Kidney (tissue), 14 donors: ENCODE measurements around the gene ERCC8. TPM values are rescaled to one million over a fixed set of nuclear protein-coding genes. Genes with fewer than 3 reads are reported as not detected.

ENCODE experiments used
- DNase-seq, 5 donors: peaks; one replicate each; pipeline ENCODE4 v3.0.0-alpha.2; 2013 to 2020
- FAIRE-seq: peaks from 2 replicates; lab custom pipeline; 2012; peaks lifted over from hg19 to GRCh38; lab: Jason Lieb, UNC
- H3K27ac ChIP-seq, 2 donors: one replicate each; pipeline ENCODE4 v1.7.0; 2013; ENCODE audit warnings: low read depth in 2 of 2, low read length in 2 of 2, inconsistent platforms in 1 of 2
- H3K27me3 ChIP-seq: one replicate; pipeline ENCODE4 v1.7.1; 2013; ENCODE audit warnings: low read length, inconsistent platforms; ENCODE audit not compliant: control insufficient read depth, insufficient read depth
- H3K36me3 ChIP-seq, 3 donors: one replicate each; pipeline versions ENCODE4 v1.7.0 to v1.7.1; 2013; ENCODE audit warnings: low read length in 3 of 3, control low read depth in 1 of 3, inconsistent platforms in 1 of 3; ENCODE audit not compliant: insufficient read depth in 3 of 3, control insufficient read depth in 2 of 3
- H3K4me1 ChIP-seq, 3 donors: one replicate each; pipeline versions ENCODE4 v1.7.0 to v1.7.1; 2013; ENCODE audit warnings: low read length in 3 of 3, inconsistent platforms in 1 of 3, low read depth in 1 of 3; ENCODE audit not compliant: control insufficient read depth in 2 of 3, insufficient read depth in 2 of 3
- H3K4me3 ChIP-seq, 3 donors: one replicate each; pipeline versions ENCODE4 v1.7.0 to v1.8.1; 2013; ENCODE audit warnings: low read length in 3 of 3, control low read depth in 1 of 3, inconsistent platforms in 1 of 3
- H3K9ac ChIP-seq, 3 donors: one replicate each; pipeline versions ENCODE4 v1.7.0 to v1.7.1; 2013; ENCODE audit warnings: low read length in 3 of 3, control low read depth in 1 of 3, inconsistent platforms in 1 of 3
- H3K9me3 ChIP-seq, 3 donors: one replicate each; pipeline versions ENCODE4 v1.7.0 to v1.7.1; 2013; ENCODE audit warnings: low read length in 3 of 3, control low read depth in 1 of 3, inconsistent platforms in 1 of 3; ENCODE audit not compliant: control insufficient read depth in 2 of 3, insufficient read depth in 1 of 3
- intact Hi-C: fragments of 100-400 bp; cut with DNase I; formaldehyde crosslinking; loops from one replicate; pipeline ENCODE4 v1.11.1; 2022
- polyA plus RNA-seq: library from polyadenylated mRNA; stranded (reverse); fragments of 350-450 nt; fragmentation: Illumina TruSeq; extraction: RNeasy Lipid Tissue Mini Kit (QIAGEN cat#74804); gene quantifications from one replicate; pipeline ENCODE4 v1.2.3, GENCODE V29; 2014; ENCODE audit warnings: low read depth, low replicate concordance; ENCODE audit not compliant: insufficient read depth
- total RNA-seq: library from RNA; stranded (reverse); fragmentation: NEBNext Ultra II Directional; extraction: Animal tissue kit (Norgen Biotek cat#: 25700); gene quantifications from one replicate; pipeline ENCODE4 v1.2.1, GENCODE V29; 2021
- TF ChIP-seq, protein P1 (sequence below): IDR thresholded peaks from 3 replicates; pipeline ENCODE4 v1.5.1; 2012; ENCODE audit warnings: mild to moderate bottlenecking, moderate library complexity, borderline replicate concordance; ENCODE audit not compliant: insufficient read depth; ENCODE audit errors: extremely low read depth
- donor health status: control.
- donor health status: control.
- donor health status: control.
- donor health status: control.
- donor health status: control.
- donor health status: DM: yes; HTN: yes; CAD: no.
- donor health status: Normal renal cell carcinoma (clear cell type).

ERCC8 gene
- total and polyA plus RNA-seq, 2 donors from 2014 or later = 6.6 to 11.5 TPM

DNA sequence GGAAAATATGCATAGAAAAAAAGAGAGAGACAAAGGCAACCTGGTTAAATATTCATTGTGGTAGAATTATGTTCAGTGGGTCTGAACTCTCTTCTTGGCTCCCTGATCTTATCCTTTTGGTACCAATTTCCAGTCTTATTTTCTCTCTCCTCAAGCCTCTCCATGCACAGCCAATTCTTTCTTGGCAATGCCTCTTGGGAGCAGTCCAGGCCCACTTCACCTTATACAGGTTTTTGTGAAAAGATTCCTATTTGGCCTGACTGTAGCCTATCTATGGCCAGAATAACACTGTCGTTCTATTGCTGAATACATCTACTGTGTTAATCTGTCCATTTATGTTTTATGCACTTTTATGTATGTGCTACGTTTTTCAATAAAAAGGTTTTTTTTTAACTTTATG lies 103.5 kb downstream of the ERCC8 start:
- no peak for DNase-seq
- intact Hi-C loops = no loop called here
- TF ChIP-seq, protein P1, sequence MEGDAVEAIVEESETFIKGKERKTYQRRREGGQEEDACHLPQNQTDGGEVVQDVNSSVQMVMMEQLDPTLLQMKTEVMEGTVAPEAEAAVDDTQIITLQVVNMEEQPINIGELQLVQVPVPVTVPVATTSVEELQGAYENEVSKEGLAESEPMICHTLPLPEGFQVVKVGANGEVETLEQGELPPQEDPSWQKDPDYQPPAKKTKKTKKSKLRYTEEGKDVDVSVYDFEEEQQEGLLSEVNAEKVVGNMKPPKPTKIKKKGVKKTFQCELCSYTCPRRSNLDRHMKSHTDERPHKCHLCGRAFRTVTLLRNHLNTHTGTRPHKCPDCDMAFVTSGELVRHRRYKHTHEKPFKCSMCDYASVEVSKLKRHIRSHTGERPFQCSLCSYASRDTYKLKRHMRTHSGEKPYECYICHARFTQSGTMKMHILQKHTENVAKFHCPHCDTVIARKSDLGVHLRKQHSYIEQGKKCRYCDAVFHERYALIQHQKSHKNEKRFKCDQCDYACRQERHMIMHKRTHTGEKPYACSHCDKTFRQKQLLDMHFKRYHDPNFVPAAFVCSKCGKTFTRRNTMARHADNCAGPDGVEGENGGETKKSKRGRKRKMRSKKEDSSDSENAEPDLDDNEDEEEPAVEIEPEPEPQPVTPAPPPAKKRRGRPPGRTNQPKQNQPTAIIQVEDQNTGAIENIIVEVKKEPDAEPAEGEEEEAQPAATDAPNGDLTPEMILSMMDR = no peak

DNA sequence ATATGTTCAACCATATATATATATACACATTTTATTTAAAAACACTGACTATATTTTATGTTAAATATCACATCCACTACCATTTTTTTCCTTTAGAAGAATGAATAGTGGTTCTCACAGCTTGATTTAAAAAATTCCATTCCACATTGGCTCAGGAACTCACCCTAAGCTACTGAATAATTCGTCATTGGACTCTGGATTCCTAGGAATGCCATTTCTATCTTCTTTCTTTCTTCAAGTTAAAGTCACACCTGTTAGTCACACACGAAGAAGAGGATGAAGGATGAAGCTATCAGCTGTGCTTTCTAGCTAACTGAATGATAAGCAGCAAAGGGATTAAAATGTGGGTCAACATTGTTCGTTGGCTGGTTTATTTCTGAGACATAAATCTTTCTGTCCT lies 108.7 kb downstream of the ERCC8 start:
- intact Hi-C loops = no loop called here
- no peaks in the 10 kb centered on the region for H3K36me3 ChIP-seq
- DNase-seq = no peak
- H3K4me1 ChIP-seq = no peaks in the 10 kb centered on the region
- no peaks in the 10 kb centered on the region for H3K9me3 ChIP-seq
- no peak for FAIRE-seq
- TF ChIP-seq, protein P1 = no peak
- H3K4me3 ChIP-seq = no peak overlapping the region
- no peak overlapping the region for H3K9ac ChIP-seq
- H3K27me3 ChIP-seq = no peaks in the 10 kb centered on the region
- H3K27ac ChIP-seq = no peak overlapping the region

More for the DNA sequence above, 103.5 kb downstream of the ERCC8 start:
- Histone ChIP-seq H3K4me3 (no peak overlapping the region), H3K27me3 (peaks cover 5% of the 10 kb centered on the region), H3K4me1 (no peaks in the 10 kb centered on the region), H3K36me3 (no peaks in the 10 kb centered on the region), H3K9ac (no peak overlapping the region), H3K27ac (no peak overlapping the region), H3K9me3 (no peaks in the 10 kb centered on the region)
- no peak for FAIRE-seq

DNA sequence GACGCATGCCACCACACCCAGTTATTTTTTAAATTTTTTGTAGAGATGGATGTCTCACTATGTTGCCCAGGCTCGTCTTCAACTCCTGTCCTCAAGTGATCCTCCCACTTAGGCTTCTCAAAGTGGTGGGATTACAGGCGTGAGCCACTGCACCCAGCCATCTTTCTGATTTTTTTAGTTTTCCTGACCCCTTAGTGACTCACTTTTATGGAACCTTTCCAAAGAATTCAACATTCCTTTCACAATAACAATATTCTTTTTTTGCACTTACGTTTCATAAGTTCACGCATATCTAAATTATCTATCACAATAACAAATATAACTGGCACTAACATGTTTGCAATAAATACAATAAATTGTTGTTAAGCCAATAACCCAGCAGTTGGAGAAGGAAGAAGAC lies 109.3 kb downstream of the ERCC8 start:
- TF ChIP-seq, protein P1 = no peak
- no peak overlapping the region for H3K9ac ChIP-seq
- no peak overlapping the region for H3K4me3 ChIP-seq
- no peak overlapping the region for H3K27ac ChIP-seq
- no peaks in the 10 kb centered on the region for H3K4me1 ChIP-seq
- intact Hi-C loops = no loop called here
- H3K36me3 ChIP-seq = no peaks in the 10 kb centered on the region
- FAIRE-seq (no peak), DNase-seq (no peak)
- no peaks in the 10 kb centered on the region for H3K9me3 ChIP-seq
- no peaks in the 10 kb centered on the region for H3K27me3 ChIP-seq

DNA sequence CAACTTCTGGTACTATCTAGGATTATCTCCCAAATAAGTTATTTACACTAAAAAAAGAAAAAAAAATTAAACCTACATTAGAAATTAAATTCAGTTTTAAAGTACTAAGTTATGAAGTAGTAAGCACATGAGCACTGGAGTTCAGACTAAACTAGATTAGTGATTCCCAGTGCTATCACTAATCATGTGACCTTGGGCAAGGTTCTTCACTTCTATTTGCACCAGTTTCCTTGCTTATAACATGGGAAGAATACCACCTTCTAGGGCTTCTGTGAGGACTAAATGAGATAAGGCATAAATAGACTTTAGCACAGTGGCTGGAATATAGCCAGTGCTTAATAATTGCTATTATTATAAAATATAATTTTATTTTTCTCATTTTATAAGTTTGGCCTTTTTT lies 111.3 kb downstream of the ERCC8 start:
- Histone ChIP-seq H3K36me3 (no peaks in the 10 kb centered on the region), H3K27me3 (no peaks in the 10 kb centered on the region), H3K4me3 (no peak overlapping the region), H3K4me1 (no peaks in the 10 kb centered on the region), H3K9me3 (no peaks in the 10 kb centered on the region), H3K27ac (no peak overlapping the region), H3K9ac (no peak overlapping the region)
- intact Hi-C loops = no loop called here
- DNase-seq (no peak), FAIRE-seq (no peak)
- TF ChIP-seq, protein P1 = no peak
